ENCODE measurements around the gene TXNIP.

TXNIP gene

GRCh38 chr1:145961425-145962156 lies 34.8 kb downstream of the TXNIP start:
- no peak for DNase-seq

- no peak for DNase-seq
Measured at GRCh38 chr1:145961109-145961424, 35.3 kb downstream of the TXNIP start.

- peak; percentile 51 for DNase-seq
Measured at GRCh38 chr1:145960468-145961108, 35.8 kb downstream of the TXNIP start.

GRCh38 chr1:145959957-145960467 lies 36.4 kb downstream of the TXNIP start:
- DNase-seq, result no peak

- no peak for DNase-seq
Measured at GRCh38 chr1:145959333-145959732, 37.0 kb downstream of the TXNIP start.

GRCh38 chr1:145958734-145959133 lies 37.6 kb downstream of the TXNIP start:
- DNase-seq, result no peak

- DNase-seq, result peak; percentile 96
Measured at GRCh38 chr1:145957443-145958319, 38.7 kb downstream of the TXNIP start, which contains the start of gene LIX1L. TSS of gene LIX1L (minus strand) at chr1:145958017. CDS start at chr1:145957927, 90 bp downstream.

- no peak for DNase-seq
Measured at GRCh38 chr1:145956781-145957442, 39.5 kb downstream of the TXNIP start.

- DNase-seq, result no peak
Measured at GRCh38 chr1:145956361-145956760, 40.0 kb downstream of the TXNIP start.

- no peak for DNase-seq
Measured at GRCh38 chr1:145955436-145955835, 40.9 kb downstream of the TXNIP start.

- DNase-seq, result no peak
Measured at GRCh38 chr1:145953861-145954260, 42.5 kb downstream of the TXNIP start.

GRCh38 chr1:145952903-145953302 lies 43.5 kb downstream of the TXNIP start:
- DNase-seq, result no peak

- no peak for DNase-seq
Measured at GRCh38 chr1:145951526-145951925, 44.9 kb downstream of the TXNIP start.

GRCh38 chr1:145949219-145949618 lies 47.2 kb downstream of the TXNIP start:
- no peak for DNase-seq

GRCh38 chr1:145947551-145947950 lies 48.8 kb downstream of the TXNIP start:
- no peak for DNase-seq

GRCh38 chr1:145946477-145946986 lies 49.8 kb downstream of the TXNIP start:
- DNase-seq, result no peak

GRCh38 chr1:145944532-145944931 lies 51.8 kb downstream of the TXNIP start:
- DNase-seq, result no peak

GRCh38 chr1:145942871-145943270 lies 53.5 kb downstream of the TXNIP start:
- no peak for DNase-seq
